Right renal pelvis (tissue), 4 donors: ENCODE results near the gene ASB13. TPM values are rescaled to one million over a fixed set of nuclear protein-coding genes. Genes with fewer than 3 reads are reported as not detected.

Source experiments
- DNase-seq, 4 donors: peaks; one replicate each; pipeline ENCODE4 v3.0.0-alpha.2; 2013; ENCODE audit warnings: low read depth in 4 of 4, low spot score in 3 of 4, missing footprints in 1 of 4
- polyA plus RNA-seq, 4 donors: library from polyadenylated mRNA; unstranded; fragments of 120-200 nt; gene quantifications; one replicate each; pipeline ENCODE4 v1.2.1, GENCODE V29; 2013; ENCODE audit not compliant: insufficient read length in 4 of 4

The ASB13 gene
- polyA plus RNA-seq, 4 donors = 24.9 to 27.1 (median 26.2) TPM

DNA sequence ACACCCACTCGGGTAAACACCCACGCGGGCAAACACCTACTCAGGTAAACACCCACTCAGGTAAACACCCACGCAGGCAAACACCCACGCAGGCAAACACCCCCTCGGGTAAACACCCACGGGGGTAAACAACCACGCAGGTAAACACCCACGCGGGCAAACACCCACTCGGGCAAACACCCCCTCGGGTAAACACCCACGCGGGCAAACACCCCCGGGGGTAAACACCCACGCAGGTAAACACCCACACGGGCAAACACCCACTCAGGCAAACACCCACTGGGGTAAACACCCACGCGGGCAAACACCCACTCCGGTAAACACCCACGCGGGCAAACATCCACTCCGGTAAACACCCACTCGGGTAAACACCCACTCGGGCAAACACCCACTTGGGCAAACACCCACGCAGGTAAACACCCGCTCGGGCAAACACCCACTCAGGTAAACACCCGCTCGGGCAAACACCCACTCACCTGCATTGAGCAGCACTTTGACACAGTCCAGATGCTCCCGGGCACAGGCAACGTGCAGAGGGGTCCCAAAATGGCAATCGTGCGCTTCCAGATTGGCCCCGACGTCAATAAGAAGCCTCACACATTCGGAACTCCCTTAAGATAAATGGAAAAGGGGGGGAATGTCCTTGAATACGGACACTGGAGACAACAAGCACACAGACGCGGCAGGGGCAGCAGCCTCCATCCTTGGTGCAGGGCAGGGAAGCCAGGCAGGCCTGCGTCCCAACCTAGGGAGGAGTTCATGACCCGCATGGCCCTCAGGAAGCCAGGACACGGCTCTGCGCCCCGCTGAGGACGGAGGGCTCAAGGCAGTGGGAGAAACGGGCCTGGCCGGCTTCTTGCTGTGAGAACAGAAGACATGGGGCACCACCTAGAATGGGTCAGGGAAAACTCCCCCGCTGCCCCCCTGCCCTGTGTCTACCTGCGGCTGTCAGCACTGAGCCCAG is 17.6 kb downstream of the ASB13 start:
- no peak for DNase-seq

DNA sequence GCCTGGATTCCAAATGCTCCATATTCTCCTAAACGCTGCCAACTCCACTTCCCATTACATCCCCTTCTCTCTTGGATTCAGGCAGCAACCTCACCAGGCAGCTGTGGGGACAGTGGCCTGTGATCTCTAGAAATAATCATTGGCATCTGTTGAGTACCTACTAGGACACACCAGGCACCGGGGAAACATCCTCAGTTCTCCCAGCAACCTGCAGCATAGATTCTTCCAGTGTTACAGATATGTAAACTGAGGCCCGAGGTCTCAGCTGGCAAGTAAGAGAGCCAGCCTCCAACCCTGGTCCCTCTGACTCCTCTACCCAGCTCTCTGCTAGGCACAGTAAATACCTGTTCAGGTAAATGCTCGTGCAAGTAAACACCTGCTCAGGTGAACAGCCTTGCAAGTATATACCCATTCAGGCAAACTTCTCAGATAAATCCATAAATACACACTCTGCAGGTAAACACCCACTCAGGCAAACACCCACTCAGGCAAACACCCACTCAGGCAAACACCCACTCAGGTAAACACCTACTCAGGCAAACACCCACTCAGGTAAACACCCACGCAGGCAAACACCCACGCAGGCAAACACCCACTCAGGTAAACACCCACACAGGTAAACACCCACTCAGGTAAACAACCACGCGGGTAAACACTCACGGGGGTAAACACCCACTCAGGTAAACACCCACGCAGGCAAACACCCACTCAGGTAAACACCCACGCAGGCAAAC is 18.7 kb downstream of the ASB13 start:
- DNase-seq = no peak

DNA sequence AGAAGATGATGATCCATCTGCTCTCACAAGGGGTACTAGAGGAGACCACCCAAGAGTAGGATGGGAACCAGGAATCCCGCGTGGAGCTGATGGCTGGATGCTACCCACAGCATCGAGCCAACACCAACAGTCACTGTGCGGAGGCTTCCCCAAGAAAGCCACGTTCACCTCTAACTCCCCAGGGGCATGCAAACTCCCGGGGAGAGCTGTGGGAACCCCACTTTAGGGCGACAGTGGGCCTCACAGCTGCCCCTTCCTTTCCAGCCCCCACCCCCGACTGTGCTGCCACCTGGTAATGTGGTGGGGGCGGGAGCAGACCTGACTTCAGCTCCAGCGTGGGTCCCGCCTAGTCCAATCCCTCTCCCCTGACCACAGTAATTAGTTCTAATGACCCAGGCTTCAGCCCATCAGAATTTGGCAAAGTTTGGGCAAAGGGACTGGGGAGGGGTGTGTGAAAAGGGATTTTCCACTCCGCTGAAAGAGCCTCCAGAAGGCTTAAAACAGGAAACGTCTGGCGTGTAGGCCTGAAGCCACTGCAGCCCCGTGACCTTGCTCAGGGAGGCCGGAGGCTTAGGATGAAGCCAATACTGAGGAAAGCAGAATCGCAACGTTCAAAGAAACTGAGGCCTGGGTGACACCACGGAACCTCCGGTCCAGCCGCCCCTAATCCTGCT is 20.3 kb downstream of the ASB13 start:
- no peak for DNase-seq

DNA sequence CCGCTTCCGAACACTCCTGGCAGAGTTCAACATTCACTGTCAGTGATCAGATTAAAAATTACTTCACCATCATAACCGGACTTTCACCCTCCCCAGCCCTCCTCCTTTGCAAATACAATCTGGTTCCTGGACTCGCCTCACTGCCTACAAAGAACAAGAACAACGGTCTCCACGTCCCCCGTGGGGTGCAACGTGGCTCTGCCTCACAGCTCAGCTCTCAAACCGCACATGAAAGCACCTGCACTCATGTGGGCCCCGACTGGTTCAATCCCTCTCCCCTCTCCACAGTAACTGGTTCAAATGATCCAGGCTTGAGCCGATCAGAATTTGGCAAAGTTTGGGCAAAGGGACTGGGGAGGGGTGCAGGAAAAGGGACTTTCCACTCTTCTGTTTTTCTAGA is 21.0 kb downstream of the ASB13 start:
- DNase-seq = no peak

DNA sequence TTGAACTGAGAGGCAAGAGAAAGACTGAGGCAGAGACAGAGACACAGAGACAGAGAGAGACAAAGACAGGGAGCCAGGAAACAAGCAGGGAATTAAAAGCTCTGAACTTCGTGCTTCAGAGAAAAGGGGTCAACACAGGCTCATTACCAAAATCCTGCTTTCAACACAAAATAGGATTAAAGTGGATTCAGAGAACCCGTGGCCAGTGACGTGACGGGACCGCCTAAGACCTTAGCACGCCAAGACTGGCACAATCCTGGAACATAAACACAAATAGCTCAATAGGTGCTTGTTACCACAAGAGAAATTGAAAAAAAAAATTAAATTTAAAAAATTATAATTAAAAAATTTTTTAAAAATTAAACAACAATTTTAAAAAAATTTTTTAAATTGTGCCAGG is 21.5 kb downstream of the ASB13 start:
- DNase-seq = no peak

DNA sequence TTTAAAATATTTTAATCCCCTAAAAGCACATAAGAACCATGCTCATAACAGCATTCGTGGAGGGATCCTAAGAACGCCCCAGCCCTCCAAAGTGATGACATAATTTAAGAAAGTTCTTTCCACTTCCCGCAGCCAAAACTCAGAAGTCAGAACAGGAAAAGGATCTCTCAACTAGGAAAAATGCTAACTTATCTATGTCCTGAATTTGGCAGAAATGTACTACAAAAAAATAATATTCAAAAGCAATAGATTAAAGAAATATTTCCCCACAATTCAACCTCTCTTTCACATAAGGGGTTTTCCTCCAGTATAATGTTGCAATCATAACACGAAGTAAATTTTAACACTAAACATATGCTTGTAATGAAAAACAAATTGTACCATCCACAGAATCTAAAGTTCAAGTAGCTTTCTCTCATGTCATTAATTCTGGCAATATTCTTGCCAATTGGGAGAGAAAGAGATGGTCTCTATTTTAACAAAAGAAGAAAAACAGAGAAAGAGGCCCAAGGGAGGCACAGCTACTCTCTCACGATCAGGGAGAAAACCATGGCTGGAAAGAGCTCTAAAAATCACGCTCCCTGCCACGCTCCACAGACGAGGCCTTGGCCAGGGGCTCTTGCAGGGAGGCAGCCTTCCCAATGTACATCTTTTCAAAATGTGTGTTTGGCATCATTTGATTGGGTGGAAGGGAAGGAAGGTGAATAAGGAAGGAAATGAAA is 22.9 kb downstream of the ASB13 start:
- no peak for DNase-seq

DNA sequence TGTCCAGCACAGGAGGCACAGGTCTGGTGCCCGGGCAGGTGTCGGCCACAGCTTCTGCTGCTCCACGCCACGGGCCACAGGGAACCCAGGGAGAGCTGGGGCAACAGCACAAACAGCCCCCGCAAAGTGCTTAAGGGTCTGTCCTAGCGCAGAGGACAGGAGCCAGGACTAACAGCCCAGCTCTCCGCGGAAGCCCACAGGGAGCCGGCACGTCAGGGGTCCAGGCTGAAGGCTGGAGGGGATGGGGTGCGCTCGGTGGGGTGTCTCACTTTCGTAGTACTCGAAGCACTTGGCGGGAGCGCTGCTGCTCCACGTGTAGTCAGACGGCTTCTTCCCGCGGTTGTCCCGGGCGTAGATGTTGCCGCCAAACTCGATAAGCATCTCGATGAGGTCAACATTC is 24.9 kb downstream of the ASB13 start:
- no peak for DNase-seq

DNA sequence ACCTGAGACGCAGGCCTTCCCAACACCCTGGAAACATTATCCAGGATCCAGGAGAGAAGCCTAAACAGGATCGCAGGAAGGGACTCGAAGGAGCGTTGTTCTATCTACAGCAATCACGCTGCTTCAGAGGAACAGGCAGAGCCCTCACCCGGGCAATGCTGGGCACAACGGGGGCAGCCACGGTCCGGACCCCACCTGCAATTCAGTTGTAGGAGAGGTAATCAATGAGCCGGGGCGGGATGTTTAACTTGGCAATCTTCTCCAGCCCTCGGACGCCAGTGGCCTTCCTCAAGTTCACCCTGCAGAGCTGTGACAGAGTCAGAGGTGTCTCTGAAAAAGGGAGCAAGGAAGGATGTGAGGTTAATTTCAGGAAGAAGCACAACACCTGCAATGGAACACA is 25.9 kb downstream of the ASB13 start:
- DNase-seq = no peak

DNA sequence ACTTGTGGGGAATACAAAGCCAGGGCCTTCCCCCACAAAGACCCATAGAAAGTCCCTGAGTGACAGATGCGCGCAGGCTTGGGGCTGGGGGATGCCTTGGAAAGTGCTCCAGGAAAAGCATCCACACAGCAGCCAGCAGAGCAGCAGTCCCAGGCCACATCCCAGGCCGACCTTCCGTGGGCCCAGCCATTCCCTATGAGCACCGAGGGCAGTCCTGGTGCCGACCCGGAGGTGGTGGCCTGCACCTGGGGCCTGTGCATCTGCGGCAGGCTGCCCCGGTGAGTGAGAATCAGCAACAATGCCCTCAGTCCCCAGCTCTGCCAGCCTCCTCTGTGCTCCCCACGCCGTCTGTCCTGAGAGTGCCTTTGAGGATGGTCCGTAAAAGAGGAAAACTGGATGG is 26.4 kb downstream of the ASB13 start:
- no peak for DNase-seq

DNA sequence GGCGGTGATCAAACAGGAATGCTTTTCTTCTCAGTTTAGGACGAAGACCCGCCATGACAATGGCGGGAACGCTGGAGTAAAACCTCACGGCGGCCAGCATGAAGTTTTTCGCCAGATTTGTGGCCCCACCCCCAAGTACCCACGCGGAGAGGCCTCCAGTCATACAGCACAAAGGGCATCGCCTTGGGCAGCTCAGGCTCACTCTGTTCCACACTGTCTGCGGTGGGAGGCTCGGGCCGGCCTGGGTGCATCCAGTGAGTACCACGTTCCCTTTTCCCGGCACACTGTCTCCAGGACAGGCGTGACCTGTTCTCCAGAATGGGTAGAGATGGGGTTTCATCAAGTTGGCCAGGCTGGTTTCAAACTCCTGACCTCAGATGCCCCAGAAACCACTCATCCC is 27.3 kb downstream of the ASB13 start:
- DNase-seq = no peak

DNA sequence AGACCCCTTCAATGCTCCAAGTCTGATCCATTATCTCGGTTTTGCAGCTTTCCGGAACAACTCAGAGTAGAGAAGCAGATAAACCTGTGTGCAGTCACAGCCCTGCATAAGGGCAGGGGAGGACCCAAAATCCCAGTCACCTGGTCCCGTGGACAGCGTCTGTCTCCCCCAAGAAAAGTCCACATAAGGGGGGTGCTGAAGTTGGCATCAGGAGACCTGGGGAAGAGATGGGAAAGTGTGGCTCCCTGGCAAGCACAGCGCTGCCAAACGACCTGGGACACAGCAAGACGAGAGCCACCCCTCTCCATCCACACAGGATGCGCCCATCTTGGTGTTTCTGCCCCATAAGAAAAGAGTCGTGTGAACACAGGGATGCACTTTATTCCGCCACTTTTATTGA is 27.9 kb downstream of the ASB13 start:
- no peak for DNase-seq

DNA sequence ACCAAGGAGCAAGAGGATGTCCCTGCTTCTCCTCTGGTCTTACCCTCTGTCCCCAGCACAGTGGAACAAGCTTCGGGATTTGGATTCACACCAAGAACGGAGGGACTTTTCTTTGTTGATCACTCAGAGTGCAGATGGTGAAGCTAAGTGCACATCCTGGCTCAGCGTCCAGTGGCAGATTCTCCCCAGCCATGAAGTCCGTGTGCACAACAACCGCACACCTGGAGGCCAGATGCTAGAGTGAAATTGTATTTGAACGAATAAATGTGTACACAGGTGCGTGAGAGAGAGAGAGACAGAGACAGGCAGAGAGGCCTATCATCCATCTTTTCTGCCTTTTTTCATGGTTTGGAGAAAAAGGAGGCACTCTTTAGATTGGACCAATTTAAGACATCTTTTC is 31.5 kb downstream of the ASB13 start:
- no peak for DNase-seq

DNA sequence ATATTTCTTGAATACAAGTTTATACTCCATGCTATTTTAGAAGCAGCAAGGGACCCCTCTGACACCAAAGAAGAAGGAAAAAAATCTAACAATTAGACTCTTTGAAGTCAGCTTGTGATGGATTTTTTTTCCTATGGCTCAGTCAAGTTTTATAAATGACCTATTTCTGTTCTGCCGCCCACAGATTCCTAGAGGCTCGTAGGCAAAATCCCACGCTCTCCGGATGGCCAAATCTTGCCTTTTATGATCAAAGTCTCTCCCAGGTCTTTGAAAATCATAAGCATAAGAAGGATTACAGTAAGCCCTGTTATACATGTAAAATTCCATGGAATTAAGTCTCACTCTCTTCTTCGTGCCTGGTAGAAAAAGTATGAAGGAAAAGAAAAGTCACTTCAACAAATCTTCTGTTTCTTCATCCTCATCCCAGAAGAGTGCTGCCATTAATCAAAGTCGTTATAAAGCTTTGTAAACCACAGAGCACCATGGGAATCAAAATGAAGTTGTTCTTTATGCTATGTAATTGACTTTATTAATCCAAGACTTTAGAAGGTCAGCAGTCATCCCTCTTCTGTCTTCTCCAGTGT is 33.1 kb downstream of the ASB13 start:
- DNase-seq = no peak

DNA sequence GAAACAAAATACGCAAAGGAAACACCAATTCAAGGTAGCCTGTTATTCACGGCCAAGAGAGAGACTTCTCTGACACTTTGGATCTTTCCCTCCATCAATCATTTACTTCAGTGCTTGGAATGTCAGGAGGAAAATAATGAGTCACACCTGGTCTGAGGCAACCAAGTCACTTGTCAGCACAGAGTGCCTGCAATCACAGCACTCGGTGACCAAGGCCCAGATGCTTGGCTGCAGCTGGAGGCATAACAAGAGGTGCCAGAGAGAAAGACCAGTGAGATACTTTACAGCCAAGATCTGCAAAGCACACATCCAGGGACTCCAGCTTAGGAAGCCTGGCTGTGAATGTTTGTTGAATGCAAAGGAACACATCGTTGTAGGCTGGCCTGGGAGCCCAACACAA is 33.9 kb downstream of the ASB13 start:
- DNase-seq = peak in 1 of 4 donors; percentile 43

DNA sequence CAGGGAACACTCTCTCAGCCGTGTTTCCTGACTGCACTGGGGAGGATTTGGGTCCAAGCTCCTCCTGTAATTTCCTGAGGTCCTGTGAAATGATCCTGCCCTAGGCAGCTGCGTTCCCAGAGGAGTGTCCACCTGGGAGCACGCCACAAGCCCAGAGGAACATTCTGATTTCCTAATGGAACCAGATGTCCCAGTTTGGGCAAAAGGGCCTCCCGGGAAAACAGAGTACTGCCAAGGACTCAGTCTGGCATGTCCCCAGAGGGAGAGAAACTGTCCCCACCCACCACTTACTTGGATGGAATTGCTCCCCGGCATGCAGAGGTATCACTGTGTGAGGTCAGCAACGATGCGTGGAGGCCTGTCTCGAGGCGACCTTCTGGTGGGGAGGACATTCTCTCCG is 34.5 kb downstream of the ASB13 start:
- DNase-seq = no peak

DNA sequence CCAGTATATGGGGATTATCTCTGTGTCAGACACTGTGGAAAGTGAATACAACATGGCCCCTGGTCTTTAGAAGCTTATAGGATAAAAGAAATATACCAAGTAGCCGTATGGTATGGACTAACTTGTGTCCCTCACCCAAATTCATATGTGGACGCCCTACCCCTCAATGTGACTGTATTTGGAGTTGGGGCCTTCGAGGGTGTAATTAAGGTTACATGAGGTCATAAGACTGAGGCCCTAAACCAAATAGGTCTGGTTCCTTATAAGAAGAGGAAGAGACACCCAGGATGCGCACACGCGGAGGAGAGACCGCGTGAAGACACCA is 36.3 kb downstream of the ASB13 start:
- no peak for DNase-seq

DNA sequence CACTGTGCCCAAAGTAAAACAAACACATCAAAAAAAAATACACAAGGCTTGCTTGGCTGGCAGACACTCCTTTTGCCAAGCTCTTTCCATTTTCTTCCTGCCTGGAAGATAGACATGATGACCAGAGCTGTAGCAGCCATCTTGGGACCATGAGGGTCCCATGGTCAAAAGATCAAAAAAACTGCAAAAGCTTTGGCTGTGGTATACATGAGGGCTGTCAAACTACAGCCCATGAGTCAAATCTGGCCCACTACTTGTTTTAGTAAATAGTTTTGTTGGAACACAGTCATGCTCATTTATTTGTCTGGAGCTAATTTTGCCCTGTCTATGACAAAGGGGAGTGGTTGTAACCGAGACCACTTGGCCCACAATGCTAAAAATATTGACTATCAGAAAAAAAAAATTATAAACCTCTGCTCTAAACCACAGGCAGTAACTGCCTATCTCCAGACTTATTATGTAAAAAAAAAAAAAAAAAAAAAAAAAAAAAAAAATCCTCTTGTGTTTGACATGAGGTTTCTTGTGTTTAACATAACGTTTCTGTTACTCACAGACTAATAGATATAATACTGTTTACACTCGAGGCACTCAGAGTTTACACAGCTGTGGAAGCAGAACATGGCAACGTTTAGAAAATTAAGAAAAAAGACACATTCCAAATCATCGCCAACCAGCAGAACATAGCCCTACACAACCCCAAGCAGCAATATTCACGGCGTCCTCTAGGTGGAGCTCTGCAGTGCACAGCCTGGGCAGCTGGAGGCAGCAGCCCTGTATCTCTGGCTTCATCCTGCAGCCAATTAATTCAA is 36.9 kb downstream of the ASB13 start:
- peak in 3 of 4 donors; percentile 52 to 65 (median 57) for DNase-seq

DNA sequence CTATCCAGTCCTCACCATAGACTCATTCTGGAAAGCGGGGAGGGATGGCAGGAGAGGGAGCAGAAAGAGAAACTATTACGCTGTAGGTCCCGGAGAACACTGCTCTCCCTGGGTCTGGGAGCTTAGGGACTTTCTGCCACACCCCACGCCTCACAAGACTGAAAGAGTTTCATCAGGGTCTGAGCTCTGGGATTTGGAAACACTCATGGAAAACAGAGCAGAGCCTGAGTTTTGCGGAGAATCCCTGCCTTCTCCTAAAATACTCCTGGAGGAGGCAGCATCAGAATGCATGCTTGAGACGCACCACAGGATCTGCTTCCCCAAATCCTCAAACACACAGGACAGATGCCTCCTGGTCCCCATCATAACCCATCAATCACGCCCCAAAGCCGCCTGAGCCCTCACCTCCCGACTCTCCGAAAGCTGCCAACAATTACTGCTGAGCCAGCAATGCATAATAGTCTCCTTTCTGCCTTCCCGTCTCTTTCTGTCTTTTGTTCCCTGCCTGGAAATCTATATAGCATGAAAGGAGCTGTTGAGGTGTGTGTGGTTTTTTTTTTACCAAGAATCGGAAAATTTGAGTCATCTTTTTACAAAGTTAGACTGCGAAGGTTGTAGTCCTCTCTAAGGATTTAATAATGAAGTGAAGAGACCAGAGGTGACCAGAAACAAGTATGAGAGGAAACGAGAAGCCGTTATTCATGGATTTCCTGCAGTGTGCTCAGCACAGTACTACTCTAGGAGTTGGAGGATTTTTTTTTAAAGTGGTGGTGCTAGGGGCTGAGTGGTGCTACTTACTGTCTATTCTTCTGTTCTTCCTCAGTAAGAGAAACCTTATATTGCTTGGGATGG is 37.7 kb downstream of the ASB13 start:
- no peak for DNase-seq
